Stimulated activated CD4-positive, alpha-beta T cell treated with anti-CD3 and anti-CD28 coated beads, TNF-alpha, amount 100 ng/mL, for 1 hour (primary cell): ENCODE data around the gene PTPRG.

Source experiments
- DNase-seq, 3 donors: peaks; one replicate each; pipeline ENCODE4 v3.0.0-alpha.2; 2020; ENCODE audit warnings: low read depth in 3 of 3, low spot score in 1 of 3

Gene PTPRG

DNA sequence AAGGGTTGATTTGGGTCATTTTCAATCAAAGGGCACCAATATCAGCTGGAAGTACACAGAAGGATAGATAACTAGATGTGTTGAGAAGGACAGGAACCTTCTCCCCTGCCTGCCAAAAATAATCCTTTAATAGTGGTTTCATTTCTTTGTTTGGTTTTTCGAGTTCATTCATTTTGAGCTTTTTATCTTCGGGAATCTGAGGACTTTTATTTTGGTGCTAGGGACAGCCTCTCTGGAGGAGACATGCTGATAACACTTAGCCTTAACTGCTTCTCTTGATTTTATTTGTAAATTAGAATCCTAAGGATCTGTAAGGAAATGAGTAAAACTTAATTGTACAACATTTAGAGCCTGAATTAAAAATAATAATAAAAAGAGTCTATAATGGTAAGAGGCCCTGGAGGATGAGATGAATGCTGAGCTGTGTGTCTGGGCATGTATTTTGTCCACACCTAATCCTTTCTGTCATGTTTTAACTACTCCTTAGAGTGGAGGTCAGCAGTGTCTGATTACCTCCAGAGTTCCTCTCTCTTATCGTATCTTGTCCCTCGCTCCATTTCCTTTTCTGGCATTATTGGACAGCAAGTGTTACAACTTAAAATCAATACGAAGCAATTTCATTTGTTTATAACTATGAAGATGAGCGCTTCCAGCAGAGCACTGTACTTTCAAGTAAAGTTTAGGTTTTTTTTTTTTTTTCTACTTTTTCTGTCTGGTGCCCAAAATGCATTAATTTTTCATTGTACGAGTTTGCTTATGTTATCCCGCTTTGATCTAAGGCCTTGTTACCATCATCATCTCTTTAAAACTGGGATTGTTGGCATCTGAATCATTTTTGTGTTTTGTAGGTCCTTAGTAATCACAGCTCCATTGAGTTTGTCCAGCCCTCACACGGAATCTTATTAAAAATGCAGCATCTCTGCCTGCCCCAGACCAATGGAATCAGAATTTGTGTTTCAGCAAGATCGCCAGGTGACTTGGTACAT lies 22.8 kb downstream of the PTPRG start:
- no peak for DNase-seq

- DNase-seq = no peak
Observed at GRCh38 chr3:61589856-61590255, 28.5 kb downstream of the PTPRG start.

- no peak for DNase-seq
Observed at GRCh38 chr3:61591300-61591699, 29.9 kb downstream of the PTPRG start.

DNA sequence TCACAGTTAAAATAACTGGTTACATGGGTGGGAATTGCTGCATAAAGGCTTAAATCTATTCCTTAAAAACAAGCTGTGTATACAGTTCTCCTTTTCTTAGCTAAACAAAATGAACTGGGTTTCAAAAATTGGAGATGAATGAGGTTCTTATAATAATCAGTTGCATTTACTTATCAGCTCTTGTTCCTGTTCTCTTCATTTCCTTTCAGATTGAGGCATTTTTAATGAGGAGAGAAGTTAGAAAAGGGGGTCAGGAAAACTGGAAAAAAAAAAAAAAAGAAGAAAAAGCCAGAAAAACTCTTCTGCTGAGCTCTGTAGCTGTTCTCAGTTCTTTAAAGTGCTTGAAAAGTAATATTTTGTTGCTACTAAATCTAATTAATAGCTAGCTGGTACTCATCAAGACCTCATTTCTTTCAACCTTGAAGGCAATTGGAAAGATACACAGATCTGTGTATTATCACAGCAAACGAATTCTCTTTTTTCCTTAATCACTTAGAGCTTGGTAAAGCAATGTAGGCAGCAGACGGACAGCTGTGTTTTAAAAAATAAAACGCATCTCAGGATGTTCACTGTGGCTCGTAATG lies 32.2 kb downstream of the PTPRG start:
- DNase-seq = no peak

DNA sequence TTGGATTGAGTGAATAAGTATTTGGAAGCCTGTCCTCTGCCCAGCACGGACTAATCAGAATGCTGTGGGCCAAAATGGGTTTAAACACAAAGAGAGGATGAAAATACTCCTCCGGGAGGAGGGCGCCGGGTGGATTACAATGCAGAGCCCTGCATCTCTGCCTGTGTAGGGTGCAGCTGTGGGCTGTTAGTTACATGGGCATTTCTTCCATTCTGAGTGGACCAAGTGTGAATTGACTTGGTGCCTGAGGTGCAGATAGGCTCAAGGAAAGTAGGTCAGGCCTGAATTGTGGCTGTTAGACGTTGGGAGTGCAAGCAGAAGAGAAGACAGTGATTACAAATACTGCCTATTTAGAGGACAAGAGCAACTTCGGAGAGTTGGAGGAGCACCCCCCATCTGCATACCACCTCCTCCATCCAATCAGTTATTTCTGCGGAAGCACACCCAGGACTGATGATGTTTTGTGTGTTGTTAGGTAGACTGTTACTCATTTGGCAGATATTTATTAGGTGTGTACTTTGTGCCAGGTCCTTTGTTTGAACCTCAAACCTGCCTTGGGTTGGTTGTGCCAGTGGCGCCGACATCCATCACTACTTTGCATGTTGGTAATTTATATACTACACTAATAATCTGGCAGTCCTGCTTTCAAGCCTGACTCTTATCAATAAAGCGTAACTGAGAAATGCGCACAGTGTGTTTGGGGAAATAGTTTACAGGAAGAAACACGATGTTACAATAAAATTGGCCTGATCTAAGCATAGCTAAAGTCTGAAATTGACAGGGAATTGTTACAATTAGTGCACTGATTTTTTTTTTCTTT lies 33.0 kb downstream of the PTPRG start:
- no peak for DNase-seq

- DNase-seq = no peak
Observed at GRCh38 chr3:61594964-61595285, 33.6 kb downstream of the PTPRG start.

DNA sequence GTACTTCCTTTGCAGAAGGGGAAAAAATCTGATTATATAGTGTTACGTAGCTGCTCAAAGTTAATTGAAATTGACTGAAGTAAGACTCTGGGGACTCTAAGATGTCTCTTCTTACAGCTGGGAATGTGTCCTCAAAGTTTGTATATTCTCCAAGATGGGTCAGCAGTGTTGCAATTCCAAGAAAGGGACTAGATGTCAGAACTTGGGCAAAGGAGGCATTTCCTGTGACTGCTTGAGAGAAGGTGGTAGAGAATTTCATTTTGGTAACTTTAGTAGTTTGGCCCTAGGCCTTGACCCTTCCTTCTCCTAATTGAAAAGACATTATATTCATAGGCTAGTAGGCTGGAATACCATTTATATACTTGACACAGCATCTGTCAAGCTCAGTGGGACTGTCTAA lies 33.9 kb downstream of the PTPRG start:
- no peak for DNase-seq

GRCh38 chr3:61595826-61596225 lies 34.5 kb downstream of the PTPRG start:
- DNase-seq = no peak

GRCh38 chr3:61597906-61598305 lies 36.5 kb downstream of the PTPRG start:
- DNase-seq = no peak

- DNase-seq = no peak
Observed at GRCh38 chr3:61600195-61600594, 38.8 kb downstream of the PTPRG start.

- DNase-seq = no peak
Observed at GRCh38 chr3:61601831-61602230, 40.5 kb downstream of the PTPRG start.

GRCh38 chr3:61602466-61602865 lies 41.1 kb downstream of the PTPRG start:
- no peak for DNase-seq

DNA sequence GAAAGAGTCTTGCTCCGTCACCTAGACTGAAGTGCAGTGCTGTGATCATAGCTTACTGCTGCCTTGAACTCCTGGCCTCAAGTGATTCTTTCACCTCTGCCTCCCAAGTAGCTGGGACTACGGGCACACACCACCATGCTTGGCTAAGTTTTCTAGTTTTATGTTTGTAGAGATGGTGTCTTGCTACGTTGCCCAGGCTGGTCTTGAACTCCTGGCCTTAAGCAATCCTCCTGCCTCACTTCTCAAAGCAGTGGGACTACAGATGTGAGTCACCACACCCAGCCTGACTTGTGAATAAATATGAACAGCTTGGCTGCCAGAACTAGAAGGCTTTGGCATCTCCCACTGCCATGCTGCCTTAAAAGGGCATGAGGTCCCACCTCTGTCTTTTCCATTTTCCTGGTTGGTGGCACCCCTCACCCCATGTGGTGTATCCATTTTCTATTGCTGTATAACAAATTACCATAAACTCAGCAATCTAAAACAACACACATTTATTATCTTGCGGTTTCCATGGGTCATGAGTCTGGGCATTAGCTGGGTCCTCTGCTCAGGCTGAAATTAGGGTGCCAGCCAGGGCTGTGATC lies 44.3 kb downstream of the PTPRG start:
- no peak for DNase-seq

- no peak for DNase-seq
Observed at GRCh38 chr3:61606196-61606595, 44.8 kb downstream of the PTPRG start.

- no peak for DNase-seq
Observed at GRCh38 chr3:61608072-61608471, 46.7 kb downstream of the PTPRG start.

GRCh38 chr3:61608711-61609110 lies 47.3 kb downstream of the PTPRG start:
- DNase-seq = no peak

DNA sequence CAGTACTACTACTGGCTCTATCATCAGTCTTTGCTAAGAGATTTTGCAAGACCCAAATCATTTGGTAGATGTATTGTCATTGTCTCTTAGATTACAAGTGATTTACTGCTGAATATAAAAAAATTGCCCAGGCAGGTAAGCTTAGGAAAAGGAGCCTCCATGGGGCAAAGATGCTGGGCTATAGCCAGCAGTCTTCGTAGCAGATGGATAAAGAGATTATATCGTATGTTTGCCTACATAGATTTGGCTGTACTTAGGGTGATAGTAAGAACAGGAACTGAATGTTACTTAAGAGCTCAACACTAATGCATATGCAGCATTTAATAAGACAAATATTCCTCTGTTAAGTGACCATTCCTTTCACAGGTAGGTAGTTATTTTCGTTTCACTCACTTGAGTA lies 48.9 kb downstream of the PTPRG start:
- no peak for DNase-seq

DNA sequence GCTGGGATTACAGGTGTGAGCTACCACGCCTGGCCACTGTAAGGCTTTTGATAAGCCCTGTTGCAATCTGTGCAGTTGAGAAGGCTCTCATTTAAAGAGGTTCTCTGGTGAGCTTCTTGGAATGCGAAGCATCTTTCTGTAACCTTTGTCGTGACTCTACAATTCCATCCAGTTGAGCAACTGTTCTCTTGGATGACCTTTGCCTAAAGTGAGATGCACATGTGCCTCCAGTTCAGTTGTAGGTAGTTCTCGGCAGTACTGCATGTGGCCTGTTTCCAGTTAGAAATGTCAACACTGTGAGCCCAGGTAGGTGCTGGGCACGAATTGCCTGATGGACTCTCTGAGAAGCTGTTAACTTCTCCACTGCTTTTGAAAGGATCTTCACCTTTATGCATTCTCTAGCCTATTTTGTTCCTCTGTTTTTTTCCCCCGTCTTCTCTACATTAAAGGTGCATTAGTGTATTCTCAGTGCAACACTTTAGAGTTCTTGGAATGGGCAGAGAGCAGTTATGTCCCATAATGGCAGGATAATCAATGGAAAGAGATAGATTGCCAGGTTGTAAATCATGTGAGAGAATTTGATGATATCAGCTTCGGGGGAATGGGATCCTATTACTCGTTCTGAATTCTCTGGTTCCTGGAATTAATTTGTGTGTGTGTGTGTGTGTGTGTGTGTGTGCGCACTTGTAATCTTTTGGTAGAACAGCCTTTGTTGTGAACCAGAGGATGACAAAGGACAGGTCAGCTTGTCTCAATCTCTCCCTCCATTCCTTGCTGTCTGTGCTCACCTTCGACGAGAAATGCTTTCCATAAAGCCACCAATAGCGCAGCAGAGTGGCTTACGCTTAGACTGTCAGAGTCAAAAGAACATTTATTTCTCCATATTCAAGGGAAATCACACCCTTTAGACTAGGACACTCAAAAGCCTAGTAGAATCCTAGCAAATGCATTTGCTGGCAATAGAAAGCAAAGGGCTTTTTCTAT lies 51.1 kb downstream of the PTPRG start:
- DNase-seq = no peak

DNA sequence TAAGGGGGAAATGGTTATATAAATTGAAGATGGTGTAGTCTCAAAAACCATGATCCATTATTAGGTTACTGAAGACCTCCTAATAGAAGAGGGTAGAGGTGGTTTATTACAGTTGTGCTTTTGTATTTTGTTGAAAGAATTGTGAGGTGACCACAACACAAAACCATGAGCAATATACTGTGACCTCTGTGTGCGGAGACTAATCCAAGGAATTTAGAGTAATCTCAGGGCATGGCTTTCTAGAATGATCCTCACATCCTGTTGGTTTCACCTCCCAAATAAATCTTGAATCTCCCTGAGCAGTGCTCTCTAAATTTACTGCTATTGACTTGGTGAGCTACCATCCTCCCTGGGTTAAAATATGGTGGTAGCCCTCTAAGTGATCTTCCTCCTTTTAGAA lies 52.3 kb downstream of the PTPRG start:
- no peak for DNase-seq

DNA sequence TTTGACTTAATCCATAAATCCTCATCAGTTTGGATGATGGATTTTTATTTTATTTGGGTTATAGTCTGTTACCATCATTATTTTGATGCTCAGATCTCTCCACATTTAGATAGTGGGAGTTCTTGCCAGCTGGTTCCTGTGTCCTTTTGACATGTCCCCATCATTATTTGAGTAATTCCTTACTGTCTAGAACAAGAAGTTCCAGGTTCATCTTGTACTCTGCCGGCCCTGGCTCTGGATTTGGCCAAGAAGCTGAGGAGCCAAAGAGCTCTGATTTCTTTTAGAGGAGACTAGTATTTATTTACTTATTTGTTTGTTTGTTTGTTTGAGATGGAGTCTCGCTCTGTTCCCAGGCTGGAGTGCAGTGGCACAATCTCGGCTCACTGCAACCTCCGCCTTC lies 54.3 kb downstream of the PTPRG start:
- DNase-seq = no peak
